Mesothelial cell of epicardium (in vitro differentiated cells): ENCODE measurements around the gene ATP6V1B1. TPM values are rescaled to one million over a fixed set of nuclear protein-coding genes. Genes with fewer than 3 reads are reported as not detected.
A peak's percentile ranks its signal among the peaks of the same experiment; 100 is the strongest.
"Not testable (repeated sequence)": the region's sequence is repeated elsewhere in the genome, so short reads cannot be mapped to it uniquely, and the experiment has no call there.

Source experiments
- DNase-seq, 2 experiments: peaks; one replicate each; pipeline ENCODE4 v3.0.0; 2021; ENCODE audit warnings: low spot score in 2 of 2; ENCODE audit not compliant: unreplicated experiment in 2 of 2
- H3K27ac Mint-ChIP-seq: 2 replicates; pipeline ENCODE4 v1.8.0; 2021; ENCODE audit warnings: mixed read lengths
- H3K27me3 Mint-ChIP-seq: 2 replicates; pipeline ENCODE4 v1.8.0; 2021; ENCODE audit warnings: low read depth, mixed read lengths
- H3K36me3 Mint-ChIP-seq: 2 replicates; pipeline ENCODE4 v1.8.0; 2021; ENCODE audit warnings: mixed read lengths
- H3K4me1 Mint-ChIP-seq: 2 replicates; pipeline ENCODE4 v1.8.0; 2021; ENCODE audit warnings: mixed read lengths
- H3K4me3 Mint-ChIP-seq: 2 replicates; pipeline ENCODE4 v1.8.0; 2021; ENCODE audit warnings: mild to moderate bottlenecking, moderate library complexity, mixed read lengths
- H3K9me3 Mint-ChIP-seq: 2 replicates; pipeline ENCODE4 v1.8.0; 2021; ENCODE audit warnings: mixed read lengths
- total RNA-seq: library from RNA; stranded (reverse); gene quantifications from 3 replicates; pipeline ENCODE4 v1.2.1, GENCODE V29; 2021
- TF ChIP-seq, protein P1 (sequence below): fragments of 200-600 bp; sonication (generic); IDR thresholded peaks from one replicate; pipeline ENCODE4 v1.5.0; 2021; ENCODE audit warnings: antibody characterized with exemption; ENCODE audit not compliant: unreplicated experiment

ATP6V1B1 gene
- total RNA-seq, 1 donor from 2014 or later, result not detected

DNA sequence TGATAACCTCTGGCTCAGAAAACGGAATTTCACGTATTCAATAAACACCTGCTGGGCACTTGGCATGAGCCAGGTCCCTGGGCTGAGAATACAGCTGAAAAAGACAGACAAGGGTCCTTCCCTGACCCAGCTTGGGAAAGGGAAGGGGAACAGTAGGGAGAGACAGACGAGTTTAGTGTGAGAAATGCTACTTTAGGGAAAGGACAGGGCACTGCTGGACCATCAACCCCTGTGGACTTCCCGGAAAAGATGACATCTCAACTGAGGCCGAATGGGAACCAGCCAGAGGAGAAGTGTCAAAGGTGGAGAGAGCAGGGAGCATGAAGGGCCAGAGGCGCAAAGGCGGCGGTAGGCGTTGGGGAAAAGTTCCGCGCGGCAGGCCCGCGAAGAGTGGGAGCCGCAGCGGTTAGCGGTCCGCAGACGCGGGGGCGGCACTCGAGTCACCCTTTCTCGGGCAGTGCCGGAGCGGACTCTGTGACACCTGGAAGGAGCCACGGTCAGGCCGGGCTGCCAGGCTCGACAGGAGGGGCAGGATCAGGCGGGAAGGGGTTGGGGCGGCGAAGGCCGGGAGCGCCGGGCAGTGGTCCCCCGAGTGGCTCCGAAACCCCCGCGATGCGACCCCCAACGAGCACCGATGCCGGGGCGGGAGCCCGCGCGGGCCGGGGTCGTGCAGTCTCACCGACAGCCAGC, 58.5 kb downstream of the ATP6V1B1 start:
- H3K36me3 Mint-ChIP-seq, result peaks cover 4% of the 10 kb centered on the region
- H3K9me3 Mint-ChIP-seq, result no peaks in the 10 kb centered on the region
- DNase-seq, result peak in 1 of 2 experiments; percentile 35
- TF ChIP-seq, protein P1, sequence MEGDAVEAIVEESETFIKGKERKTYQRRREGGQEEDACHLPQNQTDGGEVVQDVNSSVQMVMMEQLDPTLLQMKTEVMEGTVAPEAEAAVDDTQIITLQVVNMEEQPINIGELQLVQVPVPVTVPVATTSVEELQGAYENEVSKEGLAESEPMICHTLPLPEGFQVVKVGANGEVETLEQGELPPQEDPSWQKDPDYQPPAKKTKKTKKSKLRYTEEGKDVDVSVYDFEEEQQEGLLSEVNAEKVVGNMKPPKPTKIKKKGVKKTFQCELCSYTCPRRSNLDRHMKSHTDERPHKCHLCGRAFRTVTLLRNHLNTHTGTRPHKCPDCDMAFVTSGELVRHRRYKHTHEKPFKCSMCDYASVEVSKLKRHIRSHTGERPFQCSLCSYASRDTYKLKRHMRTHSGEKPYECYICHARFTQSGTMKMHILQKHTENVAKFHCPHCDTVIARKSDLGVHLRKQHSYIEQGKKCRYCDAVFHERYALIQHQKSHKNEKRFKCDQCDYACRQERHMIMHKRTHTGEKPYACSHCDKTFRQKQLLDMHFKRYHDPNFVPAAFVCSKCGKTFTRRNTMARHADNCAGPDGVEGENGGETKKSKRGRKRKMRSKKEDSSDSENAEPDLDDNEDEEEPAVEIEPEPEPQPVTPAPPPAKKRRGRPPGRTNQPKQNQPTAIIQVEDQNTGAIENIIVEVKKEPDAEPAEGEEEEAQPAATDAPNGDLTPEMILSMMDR, result no peak
- peak overlapping the region; percentile 79 for H3K27ac Mint-ChIP-seq
- peak overlapping the region; percentile 98 for H3K4me3 Mint-ChIP-seq
- peaks cover 20% of the 10 kb centered on the region for H3K4me1 Mint-ChIP-seq
- peaks cover 11% of the 10 kb centered on the region for H3K27me3 Mint-ChIP-seq

DNA sequence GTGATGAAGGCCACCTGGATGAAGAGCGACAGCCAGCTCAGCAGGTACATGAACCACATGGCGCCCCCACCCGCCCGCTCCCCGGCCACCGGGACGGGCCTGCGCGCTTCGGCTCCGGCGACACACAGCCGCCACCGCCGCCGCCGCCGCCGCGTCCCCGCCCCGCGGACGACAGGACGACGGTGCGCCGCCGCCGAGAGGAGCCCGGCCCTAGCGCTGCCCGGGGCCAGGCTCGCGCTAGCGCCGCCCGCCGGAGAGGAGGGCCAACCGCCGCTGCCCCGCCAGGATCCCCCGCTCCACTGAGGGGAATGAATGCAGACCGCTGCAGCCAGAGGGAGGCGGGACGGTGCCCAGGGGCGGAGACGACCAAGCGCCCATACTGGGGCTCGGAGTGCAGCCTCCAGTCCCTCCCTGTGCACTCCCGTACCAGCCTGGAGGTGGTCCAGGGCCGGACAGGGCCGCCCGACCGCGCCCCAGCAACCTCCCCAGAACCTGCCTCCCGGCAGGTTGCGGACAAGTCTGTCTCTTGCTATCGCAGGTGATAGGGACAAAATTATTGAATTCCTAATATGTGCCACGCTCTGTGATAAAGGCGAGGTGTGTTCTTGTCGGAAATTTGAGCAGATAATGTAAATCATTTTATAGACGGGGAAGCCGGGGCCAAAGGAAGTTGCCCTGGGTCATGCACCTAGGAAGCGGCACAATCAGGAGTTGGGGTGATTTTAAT, 59.2 kb downstream of the ATP6V1B1 start, which contains the start of gene TEX261:
TEX261 (minus strand) TSS at position 175 of the 727 bp plus-strand sequence; CDS start at position 59, 116 bp downstream.
- H3K27me3 Mint-ChIP-seq, result peaks cover 11% of the 10 kb centered on the region
- no peaks in the 10 kb centered on the region for H3K9me3 Mint-ChIP-seq
- TF ChIP-seq, protein P1, result no peak
- peak within 1 kb of the TSS; percentile 79 for H3K27ac Mint-ChIP-seq
- DNase-seq, result peak; percentile 79 to 92
- H3K36me3 Mint-ChIP-seq, result peaks cover 4% of the 10 kb centered on the region
- H3K4me1 Mint-ChIP-seq, result peaks cover 20% of the 10 kb centered on the region
- peak within 1 kb of the TSS; percentile 98 for H3K4me3 Mint-ChIP-seq

DNA sequence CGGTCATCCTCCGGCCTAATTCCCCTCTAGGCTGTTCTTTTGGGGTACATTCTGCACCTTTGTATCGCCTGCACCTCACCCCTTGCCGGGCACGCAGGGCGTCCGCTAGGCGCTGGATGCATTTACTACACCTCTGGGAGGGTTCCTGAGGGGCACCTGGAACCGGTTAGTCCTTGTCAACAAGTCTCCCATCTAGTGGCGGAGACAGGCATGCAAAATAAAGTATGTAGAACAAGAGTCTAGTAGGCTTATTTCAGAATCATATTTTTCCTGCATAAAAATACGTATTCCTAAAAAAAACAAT, 59.7 kb downstream of the ATP6V1B1 start:
- Mint-ChIP-seq H3K4me1 (peaks cover 20% of the 10 kb centered on the region), H3K36me3 (peaks cover 4% of the 10 kb centered on the region), H3K9me3 (no peaks in the 10 kb centered on the region), H3K27me3 (peaks cover 11% of the 10 kb centered on the region), H3K4me3 (peak overlapping the region; percentile 78), H3K27ac (no peak overlapping the region)
- peak in 1 of 2 experiments; percentile 42 for DNase-seq
- TF ChIP-seq, protein P1, result peak; percentile 19

DNA sequence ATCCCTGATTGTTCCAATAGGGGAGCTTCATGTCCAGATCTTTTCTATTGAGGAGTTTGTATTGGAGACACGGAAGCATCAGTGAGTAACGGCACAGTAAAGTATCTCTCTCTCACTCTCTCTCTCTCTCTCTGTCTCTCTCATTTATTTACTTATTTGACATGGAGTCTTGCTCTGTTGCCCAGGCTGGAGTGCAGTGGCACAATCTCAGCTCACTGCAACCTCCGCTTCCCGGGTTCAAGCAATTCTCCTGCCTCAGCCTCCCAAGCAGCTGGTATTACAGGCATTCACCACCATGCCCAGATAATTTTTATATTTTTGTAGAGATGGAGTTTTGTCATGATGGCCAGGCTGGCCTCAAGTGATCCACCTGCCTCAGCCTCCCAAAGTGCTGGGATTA, 63.2 kb downstream of the ATP6V1B1 start:
- H3K4me1 Mint-ChIP-seq, result peaks cover 10% of the 10 kb centered on the region
- H3K36me3 Mint-ChIP-seq, H3K27ac Mint-ChIP-seq: not testable (repeated sequence)

GRCh38 chr2:70999362-70999761, 63.7 kb downstream of the ATP6V1B1 start:
- Mint-ChIP-seq H3K9me3 (no peaks in the 10 kb centered on the region), H3K36me3 (no peaks in the 10 kb centered on the region), H3K4me3 (no peak overlapping the region), H3K27me3 (peaks cover 15% of the 10 kb centered on the region), H3K27ac (no peak overlapping the region), H3K4me1 (peaks cover 7% of the 10 kb centered on the region)
- DNase-seq, result no peak
- TF ChIP-seq, protein P1, result no peak

More for the DNA sequence above, 63.2 kb downstream of the ATP6V1B1 start:
- peaks cover 11% of the 10 kb centered on the region for H3K27me3 Mint-ChIP-seq
- H3K4me3 Mint-ChIP-seq, H3K9me3 Mint-ChIP-seq, DNase-seq: not testable (repeated sequence)

DNA sequence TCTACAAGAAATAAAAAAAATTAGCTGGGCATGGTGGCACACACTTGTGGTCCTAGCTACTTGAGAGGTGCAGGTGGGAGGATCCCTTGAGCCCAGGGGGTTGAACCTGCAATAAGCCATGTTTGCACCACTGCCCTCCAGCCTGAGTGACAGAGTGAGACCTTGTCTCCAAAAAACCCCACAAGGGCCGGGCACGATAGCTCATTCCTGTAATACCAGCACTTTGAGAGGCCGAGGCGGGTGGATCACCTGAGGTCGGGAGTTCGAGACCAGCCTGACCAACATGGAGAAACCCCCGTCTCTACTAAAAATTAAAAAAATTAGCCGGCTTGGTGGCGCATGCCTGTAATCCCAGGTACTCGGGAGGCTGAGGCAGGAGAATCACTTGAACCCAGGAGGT, 64.2 kb downstream of the ATP6V1B1 start:
- H3K36me3 Mint-ChIP-seq, H3K27ac Mint-ChIP-seq, DNase-seq, H3K4me3 Mint-ChIP-seq, H3K4me1 Mint-ChIP-seq, H3K9me3 Mint-ChIP-seq: not testable (repeated sequence)
- H3K27me3 Mint-ChIP-seq, result peaks cover 18% of the 10 kb centered on the region
